ENCODE measurements around the gene ATP1A4.

- no peak for TF ChIP-seq CTCF (IDR thresholded peaks at IDR 0.05)
- no peak for TF ChIP-seq POLR2A (IDR thresholded peaks at IDR 0.05)
Observed at GRCh38 chr1:160232911-160233310, 81.5 kb downstream of the ATP1A4 start.

Data from uterus (tissue), 2 donors.